ENCODE data around the gene GBF1. TPM values are rescaled to one million over a fixed set of nuclear protein-coding genes. Genes with fewer than 3 reads are reported as not detected.

Gene GBF1
- total RNA-seq, 1 donor from 2014 or later = 36.7 TPM

GRCh38 chr10:102396317-102396650 is 151.0 kb downstream of the GBF1 start:
- Histone ChIP-seq H3K4me3 (ENCODE audit: low read depth, low read length) (peak overlapping the region; percentile 57), H3K27me3 (ENCODE audit: control insufficient read depth, insufficient read depth, low read length) (no peaks in the 10 kb centered on the region), H3K36me3 (ENCODE audit: control insufficient read depth, insufficient read depth, low read length) (peaks cover 1% of the 10 kb centered on the region)
- DNase-seq (ENCODE audit: low read depth) = no peak
- TF ChIP-seq, protein P1, sequence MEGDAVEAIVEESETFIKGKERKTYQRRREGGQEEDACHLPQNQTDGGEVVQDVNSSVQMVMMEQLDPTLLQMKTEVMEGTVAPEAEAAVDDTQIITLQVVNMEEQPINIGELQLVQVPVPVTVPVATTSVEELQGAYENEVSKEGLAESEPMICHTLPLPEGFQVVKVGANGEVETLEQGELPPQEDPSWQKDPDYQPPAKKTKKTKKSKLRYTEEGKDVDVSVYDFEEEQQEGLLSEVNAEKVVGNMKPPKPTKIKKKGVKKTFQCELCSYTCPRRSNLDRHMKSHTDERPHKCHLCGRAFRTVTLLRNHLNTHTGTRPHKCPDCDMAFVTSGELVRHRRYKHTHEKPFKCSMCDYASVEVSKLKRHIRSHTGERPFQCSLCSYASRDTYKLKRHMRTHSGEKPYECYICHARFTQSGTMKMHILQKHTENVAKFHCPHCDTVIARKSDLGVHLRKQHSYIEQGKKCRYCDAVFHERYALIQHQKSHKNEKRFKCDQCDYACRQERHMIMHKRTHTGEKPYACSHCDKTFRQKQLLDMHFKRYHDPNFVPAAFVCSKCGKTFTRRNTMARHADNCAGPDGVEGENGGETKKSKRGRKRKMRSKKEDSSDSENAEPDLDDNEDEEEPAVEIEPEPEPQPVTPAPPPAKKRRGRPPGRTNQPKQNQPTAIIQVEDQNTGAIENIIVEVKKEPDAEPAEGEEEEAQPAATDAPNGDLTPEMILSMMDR (IDR thresholded peaks at IDR 0.05; ENCODE audit: insufficient read depth, low read length, poor library complexity, severe bottlenecking) = no peak

GRCh38 chr10:102396730-102397151 is 151.4 kb downstream of the GBF1 start:
- TF ChIP-seq, protein P1 (IDR thresholded peaks at IDR 0.05; ENCODE audit: insufficient read depth, low read length, poor library complexity, severe bottlenecking) = no peak
- no peak overlapping the region for H3K4me3 ChIP-seq (ENCODE audit: low read depth, low read length)

DNA sequence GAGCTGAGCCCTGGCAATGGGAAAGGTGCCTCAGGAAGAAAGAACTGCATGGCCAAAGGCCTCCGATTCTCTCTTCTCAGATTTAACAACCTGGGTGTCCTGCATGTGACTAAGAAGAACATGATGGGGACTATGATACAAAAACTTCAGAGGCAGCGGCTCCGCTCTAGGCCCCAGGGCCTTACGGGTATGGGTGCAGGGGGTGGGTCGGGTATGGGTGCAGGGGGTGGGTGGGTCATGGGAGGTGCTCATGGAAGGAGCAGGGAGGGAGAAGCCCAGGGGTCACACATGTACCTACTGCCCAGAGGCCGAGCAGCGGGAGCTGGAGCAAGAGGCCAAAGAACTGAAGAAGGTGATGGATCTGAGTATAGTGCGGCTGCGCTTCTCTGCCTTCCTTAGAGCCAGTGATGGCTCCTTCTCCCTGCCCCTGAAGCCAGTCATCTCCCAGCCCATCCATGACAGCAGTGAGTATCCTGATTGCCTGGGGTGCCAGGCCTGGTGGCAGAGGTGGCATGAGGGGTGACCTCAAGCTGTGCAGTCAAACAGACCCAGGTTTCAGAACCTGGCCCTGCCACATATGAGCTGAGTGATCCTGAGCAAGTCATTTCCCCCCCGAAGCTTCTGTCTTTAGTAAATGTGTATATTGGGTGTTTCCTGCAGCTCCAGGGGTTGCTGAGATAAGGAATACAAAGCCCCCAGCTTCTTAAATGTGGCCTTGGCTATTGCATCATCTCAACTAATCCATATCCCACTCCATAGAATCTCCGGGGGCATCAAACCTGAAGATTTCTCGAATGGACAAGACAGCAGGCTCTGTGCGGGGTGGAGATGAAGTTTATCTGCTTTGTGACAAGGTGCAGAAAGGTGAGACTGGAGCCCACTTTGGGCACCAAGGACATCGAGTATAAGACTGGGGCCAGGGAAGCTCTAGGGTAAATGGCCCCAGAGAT is 152.2 kb downstream of the GBF1 start:
- Histone ChIP-seq H3K36me3 (ENCODE audit: control insufficient read depth, insufficient read depth, low read length) (peaks cover 1% of the 10 kb centered on the region), H3K4me3 (ENCODE audit: low read depth, low read length) (no peak overlapping the region), H3K27me3 (ENCODE audit: control insufficient read depth, insufficient read depth, low read length) (no peaks in the 10 kb centered on the region)
- no peak for DNase-seq (ENCODE audit: low read depth)
- TF ChIP-seq, protein P1 (IDR thresholded peaks at IDR 0.05; ENCODE audit: insufficient read depth, low read length, poor library complexity, severe bottlenecking) = no peak

More at GRCh38 chr10:102396730-102397151, 151.4 kb downstream of the GBF1 start:
- DNase-seq (ENCODE audit: low read depth) = no peak
- Histone ChIP-seq H3K27me3 (ENCODE audit: control insufficient read depth, insufficient read depth, low read length) (no peaks in the 10 kb centered on the region), H3K36me3 (ENCODE audit: control insufficient read depth, insufficient read depth, low read length) (peaks cover 1% of the 10 kb centered on the region)

DNA sequence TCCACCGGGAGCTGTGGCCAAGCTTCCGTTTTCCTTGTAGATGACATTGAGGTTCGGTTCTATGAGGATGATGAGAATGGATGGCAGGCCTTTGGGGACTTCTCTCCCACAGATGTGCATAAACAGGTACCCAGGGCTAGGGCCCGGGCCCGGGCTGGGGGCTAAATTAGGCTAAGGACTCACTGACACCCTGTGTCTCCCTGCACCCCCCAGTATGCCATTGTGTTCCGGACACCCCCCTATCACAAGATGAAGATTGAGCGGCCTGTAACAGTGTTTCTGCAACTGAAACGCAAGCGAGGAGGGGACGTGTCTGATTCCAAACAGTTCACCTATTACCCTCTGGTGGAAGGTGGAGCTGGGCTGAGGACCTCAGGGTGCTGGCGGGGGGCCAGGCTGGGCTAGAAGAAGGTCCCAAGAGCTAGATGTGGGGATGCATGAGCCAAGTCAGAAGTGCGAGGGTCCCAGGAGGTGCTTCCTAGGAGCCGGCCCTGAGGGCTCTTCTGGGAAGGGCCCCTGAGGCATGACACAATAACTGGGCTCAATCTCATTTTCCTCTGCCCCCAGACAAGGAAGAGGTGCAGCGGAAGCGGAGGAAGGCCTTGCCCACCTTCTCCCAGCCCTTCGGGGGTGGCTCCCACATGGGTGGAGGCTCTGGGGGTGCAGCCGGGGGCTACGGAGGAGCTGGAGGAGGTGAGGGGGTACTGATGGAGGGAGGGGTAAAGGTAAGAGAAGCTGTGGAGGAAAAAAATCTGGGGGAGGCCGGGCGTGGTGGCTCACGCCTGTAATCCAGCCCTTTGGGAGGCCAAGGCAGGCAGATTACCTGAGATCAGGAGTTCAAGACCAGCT is 153.1 kb downstream of the GBF1 start:
- no peak overlapping the region for H3K4me3 ChIP-seq (ENCODE audit: low read depth, low read length)
- H3K36me3 ChIP-seq (ENCODE audit: control insufficient read depth, insufficient read depth, low read length) = peaks cover 1% of the 10 kb centered on the region
- H3K27me3 ChIP-seq (ENCODE audit: control insufficient read depth, insufficient read depth, low read length) = no peaks in the 10 kb centered on the region
- TF ChIP-seq, protein P1 (IDR thresholded peaks at IDR 0.05; ENCODE audit: insufficient read depth, low read length, poor library complexity, severe bottlenecking) = no peak
- no peak for DNase-seq (ENCODE audit: low read depth)

- no peaks in the 10 kb centered on the region for H3K27me3 ChIP-seq (ENCODE audit: control insufficient read depth, insufficient read depth, low read length)
- DNase-seq (ENCODE audit: low read depth) = no peak
These were observed 154.1 kb downstream of the GBF1 start for GRCh38 chr10:102399217-102400021.

More at GRCh38 chr10:102399217-102400021, 154.1 kb downstream of the GBF1 start:
- Histone ChIP-seq H3K36me3 (ENCODE audit: control insufficient read depth, insufficient read depth, low read length) (peaks cover 1% of the 10 kb centered on the region), H3K4me3 (ENCODE audit: low read depth, low read length) (peak overlapping the region; percentile 46)
- TF ChIP-seq, protein P1 (IDR thresholded peaks at IDR 0.05; ENCODE audit: insufficient read depth, low read length, poor library complexity, severe bottlenecking) = peak; percentile 74

Measured in kidney epithelial cell (primary cell).